CD4-positive, alpha-beta T cell treated with Interleukin-15 for 1 hour (primary cell): ENCODE results near the gene ISG15.
"Not testable (repeated sequence)": the region's sequence is repeated elsewhere in the genome, so short reads cannot be mapped to it uniquely, and the experiment has no call there.

ENCODE experiments used
- DNase-seq: peaks from one replicate; pipeline ENCODE4 v3.0.0-alpha.2; 2020

ISG15 gene

GRCh38 chr1:995665-996633 lies 17.3 kb upstream of the ISG15 start:
- DNase-seq: no peak

GRCh38 chr1:996851-997712 lies 16.2 kb upstream of the ISG15 start:
- no peak for DNase-seq

- DNase-seq: no peak
These were observed 15.6 kb upstream of the ISG15 start for GRCh38 chr1:997713-997992.

- DNase-seq: no peak
These were observed 15.1 kb upstream of the ISG15 start for GRCh38 chr1:997993-998744.

GRCh38 chr1:998745-998994 lies 14.6 kb upstream of the ISG15 start:
- no peak for DNase-seq

GRCh38 chr1:998995-999724 lies 14.1 kb upstream of the ISG15 start:
- DNase-seq: peak; percentile 50

GRCh38 chr1:999725-1000356 lies 13.5 kb upstream of the ISG15 start, which contains the start of gene HES4:
Gene HES4 (minus strand): TSS chr1:1000097. CDS start chr1:999973, 124 bp downstream.
- peak; percentile 79 for DNase-seq

GRCh38 chr1:1000357-1001056 lies 12.8 kb upstream of the ISG15 start:
- peak; percentile 86 for DNase-seq

- DNase-seq: no peak
These were observed 12.1 kb upstream of the ISG15 start for GRCh38 chr1:1001057-1001783.

- no peak for DNase-seq
These were observed 9.5 kb upstream of the ISG15 start for GRCh38 chr1:1003618-1004419.

- DNase-seq: no peak
These were observed 8.9 kb upstream of the ISG15 start for GRCh38 chr1:1004420-1004779.

GRCh38 chr1:1004780-1005697 lies 8.3 kb upstream of the ISG15 start:
- no peak for DNase-seq

GRCh38 chr1:1005774-1006304 lies 7.5 kb upstream of the ISG15 start:
- no peak for DNase-seq

GRCh38 chr1:1006305-1007159 lies 6.8 kb upstream of the ISG15 start:
- DNase-seq: no peak

- DNase-seq: not testable (repeated sequence)
These were observed 3.2 kb upstream of the ISG15 start for GRCh38 chr1:1010131-1010530.

- DNase-seq: no peak
These were observed 1.8 kb upstream of the ISG15 start for GRCh38 chr1:1011396-1011949.

- DNase-seq: not testable (repeated sequence)
These were observed 577 bp upstream of the ISG15 start for GRCh38 chr1:1012736-1013104.
